K562 (cell line): ENCODE measurements around the gene RALB. TPM values are rescaled to one million over a fixed set of nuclear protein-coding genes. Genes with fewer than 3 reads are reported as not detected.

ENCODE experiments used
- ADNP ChIP-seq: fragments of 200-800 bp; sonication (Bioruptor generic); IDR thresholded peaks from 2 replicates; pipeline ENCODE4 v1.6.1; 2016; ENCODE audit warnings: missing genetic modification characterization, missing compliant biosample characterization
- ARID4B ChIP-seq: sonication (generic); formaldehyde crosslinking; IDR thresholded peaks from 2 replicates; pipeline ENCODE4 v1.8.0; 2022; ENCODE audit warnings: mild to moderate bottlenecking, missing genetic modification reagents
- CEBPZ ChIP-seq: fragments of 150-350 bp; IDR thresholded peaks from 2 replicates; pipeline ENCODE4 v1.6.1; 2014; ENCODE audit warnings: low read depth, mild to moderate bottlenecking, low read length, borderline replicate concordance
- ERF ChIP-seq: fragments of 450-650 bp; formaldehyde crosslinking; IDR thresholded peaks from 2 replicates; pipeline ENCODE4 v1.4.0; 2020; ENCODE audit warnings: mild to moderate bottlenecking, mixed read lengths
- FOXA3 ChIP-seq, 2 experiments: fragments of 450-650 bp in 1 of 2; sonication (generic) in 1 of 2; formaldehyde crosslinking; IDR thresholded peaks in 1 of 2; conservative IDR thresholded peaks in 1 of 2; 2 replicates each; pipeline versions ENCODE4 v1.4.0 to v1.8.0; 2020 to 2022; ENCODE audit warnings: mild to moderate bottlenecking in 2 of 2, missing genetic modification reagents in 1 of 2
- HNRNPLL ChIP-seq: fragments of 200-400 bp; formaldehyde crosslinking; IDR thresholded peaks from 2 replicates; pipeline ENCODE4 v1.6.1; 2017; ENCODE audit warnings: low read length, low read depth, mild to moderate bottlenecking; ENCODE audit not compliant: poor library complexity, severe bottlenecking
- POLR2AphosphoS2 ChIP-seq: IDR thresholded peaks from 2 replicates; pipeline ENCODE4 v1.6.1; 2012; ENCODE audit warnings: low read length, improper control_type of control experiment
- TBP ChIP-seq: optimal IDR thresholded peaks from 2 replicates; pipeline ENCODE3; 2011; ENCODE audit warnings: low read depth, low read length, improper control_type of control experiment
- THRAP3 ChIP-seq: fragments of 450-650 bp; IDR thresholded peaks from 2 replicates; pipeline ENCODE4 v1.6.1; 2016; ENCODE audit warnings: mild to moderate bottlenecking, inconsistent platforms, borderline replicate concordance
- UBTF ChIP-seq, 2 experiments: IDR thresholded peaks; 2 replicates each; pipeline ENCODE4 v1.6.1; 2012; ENCODE audit warnings: improper control_type of control experiment in 2 of 2, low read depth in 2 of 2, low read length in 2 of 2, borderline replicate concordance in 1 of 2
- USF1 ChIP-seq: sonication (generic); formaldehyde crosslinking; IDR thresholded peaks from 2 replicates; pipeline ENCODE4 v1.9.0; 2022; ENCODE audit warnings: mild to moderate bottlenecking, missing genetic modification reagents
- ZNF184 ChIP-seq: sonication (generic); formaldehyde crosslinking; IDR thresholded peaks from 2 replicates; pipeline ENCODE4 v1.5.0; 2020; ENCODE audit warnings: missing genetic modification reagents
- ZNF324 ChIP-seq: fragments of 250-450 bp; sonication (Bioruptor Pico); IDR thresholded peaks from 2 replicates; pipeline ENCODE4 v1.4.0; 2020; ENCODE audit warnings: mild to moderate bottlenecking
- ZNF41 ChIP-seq: fragments of 250-450 bp; sonication (Bioruptor Pico); conservative IDR thresholded peaks from 2 replicates; pipeline ENCODE4 v1.4.0; 2020; ENCODE audit warnings: mild to moderate bottlenecking
- polyA plus RNA-seq, 8 experiments: library from polyadenylated mRNA; depleted of rRNA in 4 of 8; stranded (reverse) in 5 of 8; unstranded in 3 of 8; fragments of >200 nt; fragmentation: Nextera tagmentation in 2 of 8; fragmentation: Illumina TruSeq in 1 of 8; extraction: Ambion mirVana in 2 of 8; extraction: Trizol in 1 of 8; gene quantifications; 2 replicates each; pipeline versions ENCODE4 v1.2.1 to v1.2.3, GENCODE V29; 2011 to 2014; ENCODE audit warnings: inconsistent platforms in 1 of 8, missing spikeins in 1 of 8
- total RNA-seq, 7 experiments: library from RNA; depleted of rRNA in 6 of 7; stranded (reverse); fragments of >200 nt in 6 of 7; fragmentation: Illumina TruSeq in 2 of 7; extraction: Trizol in 2 of 7; gene quantifications; 2 replicates each; pipeline versions ENCODE4 v1.2.1 to v1.2.3, GENCODE V29; 2011 to 2021; ENCODE audit warnings: low replicate concordance in 1 of 7

RALB gene
- total and polyA plus RNA-seq, 9 of the 15 experiments (the other 6 are each of a cell fraction or from before 2014, with no cell fraction given): 14.8 to 65.6 (median 38.4) TPM

- peak; percentile 46 for TF ChIP-seq HNRNPLL
- TF ChIP-seq USF1 (CRISPR knock-in tag): 0 out of 2 replicates have a peak, but pooled peaks have one; percentile 10
- TF ChIP-seq UBTF (IDR thresholded peaks at IDR 0.05; ENCODE audit: borderline replicate concordance in 1 of 2, low read depth in 2 of 2, low read length in 2 of 2): no peak
- TF ChIP-seq THRAP3: no peak
- no peak for TF ChIP-seq CEBPZ
- no peak for TF ChIP-seq ARID4B (CRISPR knock-in tag)
- TF ChIP-seq POLR2AphosphoS2: no peak
- TF ChIP-seq ADNP (tag): no peak
- TF ChIP-seq ZNF41 (CRISPR knock-in tag): 0 out of 2 replicates have a peak, but pooled peaks have one; percentile 32
- no peak for TF ChIP-seq ZNF184
- TF ChIP-seq ERF (CRISPR knock-in tag): 0 out of 2 replicates have a peak, but pooled peaks have one; percentile 85
- no peak for TF ChIP-seq ZNF324 (CRISPR knock-in tag)
- no peak for TF ChIP-seq TBP
- no peak for TF ChIP-seq FOXA3 (CRISPR knock-in tag; conservative IDR thresholded peaks at IDR 0.05 in 1 of 2, IDR thresholded peaks at IDR 0.05 in 1 of 2)
Measured at GRCh38 chr2:120252225-120253020, at the start of gene RALB (continued).
